ENCODE measurements around the gene RBM20. TPM values are rescaled to one million over a fixed set of nuclear protein-coding genes. Genes with fewer than 3 reads are reported as not detected.
A peak's percentile ranks its signal among the peaks of the same experiment; 100 is the strongest.

Gene RBM20
- total RNA-seq, 1 experiment from 2014 or later: 0.06 TPM

GRCh38 chr10:110867807-110868465 lies 223.8 kb downstream of the RBM20 start:
- no peak for DNase-seq (ENCODE audit: low read depth)

- no peak for DNase-seq (ENCODE audit: low read depth)
Observed at GRCh38 chr10:110868981-110869380, 224.8 kb downstream of the RBM20 start.

GRCh38 chr10:110870823-110871297 lies 226.7 kb downstream of the RBM20 start:
- DNase-seq (ENCODE audit: low read depth): no peak

- DNase-seq (ENCODE audit: low read depth): peak; percentile 98
Observed at GRCh38 chr10:110871298-110872084, 227.4 kb downstream of the RBM20 start, which contains the start of gene PDCD4. PDCD4 (plus strand) TSS chr10:110871928; CDS start chr10:110876028, 4,100 bp downstream.

GRCh38 chr10:110872145-110872983 lies 228.2 kb downstream of the RBM20 start:
- DNase-seq (ENCODE audit: low read depth): peak; percentile 78

- DNase-seq (ENCODE audit: low read depth): no peak
Observed at GRCh38 chr10:110872984-110873923, 229.1 kb downstream of the RBM20 start.

GRCh38 chr10:110873951-110874350 lies 229.8 kb downstream of the RBM20 start:
- no peak for DNase-seq (ENCODE audit: low read depth)

- DNase-seq (ENCODE audit: low read depth): no peak
Observed at GRCh38 chr10:110876000-110876399, 231.9 kb downstream of the RBM20 start.

- no peak for DNase-seq (ENCODE audit: low read depth)
Observed at GRCh38 chr10:110876788-110877187, 232.7 kb downstream of the RBM20 start.

GRCh38 chr10:110880012-110880411 lies 235.9 kb downstream of the RBM20 start:
- DNase-seq (ENCODE audit: low read depth): no peak

- no peak for DNase-seq (ENCODE audit: low read depth)
Observed at GRCh38 chr10:110881247-110881646, 237.1 kb downstream of the RBM20 start.

GRCh38 chr10:110881905-110882304 lies 237.8 kb downstream of the RBM20 start:
- DNase-seq (ENCODE audit: low read depth): no peak

- DNase-seq (ENCODE audit: low read depth): no peak
Observed at GRCh38 chr10:110883924-110884323, 239.8 kb downstream of the RBM20 start.

GRCh38 chr10:110885932-110886674 lies 242.0 kb downstream of the RBM20 start:
- DNase-seq (ENCODE audit: low read depth): no peak

- no peak for DNase-seq (ENCODE audit: low read depth)
Observed at GRCh38 chr10:110887560-110887959, 243.4 kb downstream of the RBM20 start.

Other genes with a start within 250 kb of the RBM20 start
- 9.1 and 9.9 TPM in 2 replicates for gene DUSP5, start 146.4 kb upstream of the RBM20 start, total RNA-seq (2014; rRNA removed; shearing (Covaris generic))
- gene SMC3, start 76.6 kb upstream of the RBM20 start, total RNA-seq (2014; rRNA removed; shearing (Covaris generic)): 39.8 and 43.2 TPM in 2 replicates
- gene PDCD4, start 227.6 kb downstream of the RBM20 start, total RNA-seq (2014; rRNA removed; shearing (Covaris generic)): 13.3 and 19.9 TPM in 2 replicates